K562 (cell line): ENCODE measurements around the gene PPM1E. TPM values are rescaled to one million over a fixed set of nuclear protein-coding genes. Genes with fewer than 3 reads are reported as not detected.

Experiments used
- ATAC-seq: fragments of 200-7000 bp; cut with Tn5 transposase; 3 replicates; pipeline ENCODE4 v1.9.1; 2020; ENCODE audit warnings: moderate library complexity
- BruUV-seq: library from RNA; stranded (reverse); fragments of 400-500 nt; replicated peaks from 2 replicates; lab custom pipeline; 2021; lab: Mats Ljungman, UMichigan
- CTCF ChIA-PET: fragments of 300-600 bp; formaldehyde crosslinking; extraction: SDS; loops from one replicate; lab custom pipeline; 2021; ENCODE audit warnings: low intra/inter-chr PET ratio; lab: Yijun Ruan, JAX
- POLR2A ChIA-PET: fragments of 300-600, 350-650 bp; sonication (Branson Sonifier 250); formaldehyde crosslinking; extraction: SDS; loops from one replicate; lab custom pipeline; 2021; ENCODE audit warnings: antibody characterized with exemption, inconsistent platforms; lab: Yijun Ruan, JAX
- DNase-seq, 4 experiments: peaks; one replicate each; pipeline versions ENCODE4 v3.0.0 to v3.0.0-alpha.2; 2011 to 2018; ENCODE audit warnings: low spot score in 3 of 4, mixed read lengths in 3 of 4; ENCODE audit errors: extremely low read depth in 1 of 4
- FAIRE-seq: peaks from 2 replicates; lab custom pipeline; 2011; peaks lifted over from hg19 to GRCh38; lab: Jason Lieb, UNC
- H2AFZ ChIP-seq: 2 replicates; pipeline ENCODE4 v1.6.0; 2011; ENCODE audit warnings: low read depth, low read length, control low read depth, inconsistent platforms
- H3K27ac ChIP-seq: fragments of 200-600 bp; 3 replicates; pipeline ENCODE4 v1.8.0; 2011; ENCODE audit warnings: low read depth, mild to moderate bottlenecking, control low read depth, inconsistent platforms, low read length, moderate library complexity, mixed read lengths; ENCODE audit errors: extremely low read depth
- H3K27me3 ChIP-seq, 2 experiments: fragments of 300-600 bp in 1 of 2; 2 replicates in 1 of 2; 3 replicates in 1 of 2; pipeline versions ENCODE4 v1.6.0 to v1.8.0; 2011; ENCODE audit warnings: inconsistent platforms in 2 of 2, low read length in 2 of 2, mild to moderate bottlenecking in 1 of 2, mixed read lengths in 1 of 2, moderate library complexity in 1 of 2; ENCODE audit not compliant: control insufficient read depth in 2 of 2, insufficient read depth in 2 of 2
- H3K36me3 ChIP-seq: fragments of 300-600 bp; 3 replicates; pipeline ENCODE4 v1.8.0; 2011; ENCODE audit warnings: mild to moderate bottlenecking, low read length, inconsistent platforms; ENCODE audit not compliant: control insufficient read depth, insufficient read depth
- H3K4me1 ChIP-seq, 2 experiments: fragments of 200-600 bp in 1 of 2; replicated peaks in 1 of 2; 2 replicates in 1 of 2; 3 replicates in 1 of 2; pipeline versions ENCODE4 v1.5.1 to v1.8.0; 2011; ENCODE audit warnings: inconsistent platforms in 2 of 2, low read length in 2 of 2, mild to moderate bottlenecking in 1 of 2, mixed read lengths in 1 of 2, moderate library complexity in 1 of 2; ENCODE audit not compliant: control insufficient read depth in 2 of 2, insufficient read depth in 2 of 2
- H3K4me2 ChIP-seq: 2 replicates; pipeline ENCODE4 v1.6.1; 2011; ENCODE audit warnings: low read length, control low read depth, inconsistent platforms, mixed read lengths; ENCODE audit not compliant: insufficient read depth
- H3K4me3 ChIP-seq: fragments of 200-600 bp; sonication (generic), shearing (Covaris generic); 2 replicates; pipeline ENCODE4 v1.5.1; 2016; ENCODE audit warnings: control low read depth, inconsistent platforms
- H3K79me2 ChIP-seq: fragments of 200-600 bp; 3 replicates; pipeline ENCODE4 v1.8.0; 2011; ENCODE audit warnings: low read length, inconsistent platforms; ENCODE audit not compliant: control insufficient read depth, insufficient read depth
- H3K9ac ChIP-seq, 2 experiments: 2 replicates each; pipeline versions ENCODE4 v1.6.0 to v1.6.1; 2011; ENCODE audit warnings: low read depth in 2 of 2, low read length in 2 of 2, control low read depth in 1 of 2, inconsistent platforms in 1 of 2, mild to moderate bottlenecking in 1 of 2, mixed read lengths in 1 of 2; ENCODE audit not compliant: insufficient read depth in 1 of 2
- H3K9me1 ChIP-seq: one replicate; pipeline ENCODE4 v1.6.0; 2011; ENCODE audit warnings: inconsistent platforms, mild to moderate bottlenecking, low read length, moderate library complexity; ENCODE audit not compliant: control insufficient read depth, insufficient read depth
- H3K9me3 ChIP-seq: replicated peaks from 2 replicates; pipeline ENCODE4 v1.5.1; 2011; ENCODE audit warnings: low read depth, low read length, inconsistent platforms; ENCODE audit not compliant: control insufficient read depth, insufficient read depth
- H4K20me1 ChIP-seq: replicated peaks from 2 replicates; pipeline ENCODE4 v1.6.1; 2011; ENCODE audit warnings: low read length, inconsistent platforms, mixed read lengths; ENCODE audit not compliant: control insufficient read depth, insufficient read depth
- GABPB1 ChIP-seq: sonication (generic); formaldehyde crosslinking; IDR thresholded peaks from 2 replicates; pipeline ENCODE4 v1.8.0; 2022; ENCODE audit warnings: mild to moderate bottlenecking, missing genetic modification reagents
- NR3C1 ChIP-seq: sonication (generic); formaldehyde crosslinking; IDR thresholded peaks from 2 replicates; pipeline ENCODE4 v1.8.1; 2022; ENCODE audit warnings: missing genetic modification reagents
- TRIM24 ChIP-seq, 2 experiments: fragments of 450-650 bp; IDR thresholded peaks; 2 replicates each; pipeline ENCODE4 v1.6.1; 2016
- WGBS: fragments of 100-300 bp; shearing (Covaris generic); methylation state at CpG from one replicate; pipeline ENCODE4 v1.1.6; 2016; ENCODE audit warnings: low coverage, mixed read lengths; ENCODE audit not compliant: insufficient coverage; ENCODE audit errors: missing lambda C conversion rate; 5-methylcytosine and 5-hydroxymethylcytosine counted together
- in situ Hi-C: fragments of 300-500 bp; cut with MboI; formaldehyde crosslinking; loops from 4 replicates; pipeline ENCODE4 v1.15.0; 2018; ENCODE audit warnings: inconsistent platforms, mixed read lengths
- intact Hi-C: fragments of 100-400 bp; cut with micrococcal nuclease; formaldehyde crosslinking; loops from 2 replicates; pipeline ENCODE4 v1.14.2; 2022
- polyA plus RNA-seq, 8 experiments: library from polyadenylated mRNA; depleted of rRNA in 4 of 8; stranded (reverse) in 5 of 8; unstranded in 3 of 8; fragments of >200 nt; fragmentation: Nextera tagmentation in 2 of 8; fragmentation: Illumina TruSeq in 1 of 8; extraction: Ambion mirVana in 2 of 8; extraction: Trizol in 1 of 8; gene quantifications; 2 replicates each; pipeline versions ENCODE4 v1.2.1 to v1.2.3, GENCODE V29; 2011 to 2014; ENCODE audit warnings: inconsistent platforms in 1 of 8, missing spikeins in 1 of 8
- total RNA-seq, 7 experiments: library from RNA; depleted of rRNA in 6 of 7; stranded (reverse); fragments of >200 nt in 6 of 7; fragmentation: Illumina TruSeq in 2 of 7; extraction: Trizol in 2 of 7; gene quantifications; 2 replicates each; pipeline versions ENCODE4 v1.2.1 to v1.2.3, GENCODE V29; 2011 to 2021; ENCODE audit warnings: low replicate concordance in 1 of 7
- TF ChIP-seq, protein P1 (sequence below), 3 experiments: fragments of 200-800 bp in 1 of 3; fragments of 250-450 bp in 1 of 3; fragments of 450-650 bp in 1 of 3; sonication (Bioruptor Pico) in 1 of 3; sonication (Bioruptor generic) in 1 of 3; formaldehyde crosslinking in 1 of 3; IDR thresholded peaks; 2 replicates each; pipeline versions ENCODE4 v1.6.1 to v1.8.0; 2016 to 2022; ENCODE audit warnings: mild to moderate bottlenecking in 2 of 3, missing genetic modification characterization in 2 of 3, missing compliant biosample characterization in 1 of 3, moderate library complexity in 1 of 3

The PPM1E gene
- total and polyA plus RNA-seq, 9 of the 15 experiments (the other 6 are each of a cell fraction or from before 2014, with no cell fraction given) = 1.0 to 5.7 (median 4.7) TPM

DNA sequence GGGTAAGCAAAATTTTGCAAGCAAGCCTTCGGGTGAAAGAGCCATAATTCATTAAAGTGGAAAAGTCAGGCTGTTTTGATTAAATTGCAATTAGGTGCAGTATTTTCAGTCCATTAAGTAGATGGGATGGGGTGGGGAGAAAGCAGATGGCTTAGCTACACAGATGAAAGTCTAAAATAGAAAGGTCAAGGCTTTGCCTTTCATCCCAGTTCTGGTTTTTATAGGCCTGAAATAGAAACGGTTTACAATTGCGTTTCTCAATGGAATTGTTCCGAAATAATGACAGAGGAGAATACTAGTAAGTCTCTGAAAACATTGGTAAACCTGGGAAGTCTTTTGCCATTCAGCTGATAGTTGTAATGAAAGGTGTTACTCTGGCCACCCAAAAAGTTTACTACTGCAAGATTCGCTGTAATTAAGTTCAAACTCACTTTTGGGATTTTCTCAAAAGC, 1.5 kb downstream of the PPM1E start:
- peak overlapping the region; percentile 70 for H3K4me3 ChIP-seq

DNA sequence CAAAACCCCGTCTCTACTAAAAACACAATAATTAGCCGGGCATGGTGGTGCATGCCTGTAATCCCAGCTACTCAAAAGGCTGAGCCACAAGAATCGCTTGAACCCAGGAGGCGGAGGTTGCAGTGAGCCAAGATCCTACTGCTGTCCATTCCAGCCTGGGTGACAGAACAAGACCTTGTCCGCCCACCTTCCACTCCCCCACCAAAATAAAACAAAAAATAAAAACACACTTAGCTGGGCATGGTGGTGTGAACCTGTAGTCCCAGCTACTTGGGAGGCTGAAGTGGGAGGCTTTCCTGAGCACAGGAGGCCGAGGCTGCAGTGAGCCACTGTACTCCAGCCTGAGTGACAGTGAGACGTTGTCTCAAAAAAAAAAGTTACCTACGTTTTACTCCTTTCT, 3.2 kb downstream of the PPM1E start:
- no peak overlapping the region for H3K4me3 ChIP-seq
- ATAC-seq (no peak), FAIRE-seq (no peak), DNase-seq (no peak)
- H3K27me3 ChIP-seq = no peaks in the 10 kb centered on the region
- no peak overlapping the region for H2AFZ ChIP-seq
- 68% methylated on average over 8 of the region's 8 CpGs for WGBS
- no peaks in the 10 kb centered on the region for H3K9me1 ChIP-seq
- H3K4me2 ChIP-seq = no peak overlapping the region
- H3K9ac ChIP-seq = no peak overlapping the region
- H4K20me1 ChIP-seq = no peaks in the 10 kb centered on the region
- H3K36me3 ChIP-seq = no peaks in the 10 kb centered on the region
- CTCF ChIA-PET = no interaction called here
- in situ Hi-C loops = no loop called here
- intact Hi-C loops = no loop called here
- BruUV-seq = no TSS peak
- peaks cover 11 to 14% of the 10 kb centered on the region in 2 experiments for H3K4me1 ChIP-seq
- TF ChIP-seq NR3C1 (CRISPR knock-in tag) = no peak
- TF ChIP-seq, protein P1, sequence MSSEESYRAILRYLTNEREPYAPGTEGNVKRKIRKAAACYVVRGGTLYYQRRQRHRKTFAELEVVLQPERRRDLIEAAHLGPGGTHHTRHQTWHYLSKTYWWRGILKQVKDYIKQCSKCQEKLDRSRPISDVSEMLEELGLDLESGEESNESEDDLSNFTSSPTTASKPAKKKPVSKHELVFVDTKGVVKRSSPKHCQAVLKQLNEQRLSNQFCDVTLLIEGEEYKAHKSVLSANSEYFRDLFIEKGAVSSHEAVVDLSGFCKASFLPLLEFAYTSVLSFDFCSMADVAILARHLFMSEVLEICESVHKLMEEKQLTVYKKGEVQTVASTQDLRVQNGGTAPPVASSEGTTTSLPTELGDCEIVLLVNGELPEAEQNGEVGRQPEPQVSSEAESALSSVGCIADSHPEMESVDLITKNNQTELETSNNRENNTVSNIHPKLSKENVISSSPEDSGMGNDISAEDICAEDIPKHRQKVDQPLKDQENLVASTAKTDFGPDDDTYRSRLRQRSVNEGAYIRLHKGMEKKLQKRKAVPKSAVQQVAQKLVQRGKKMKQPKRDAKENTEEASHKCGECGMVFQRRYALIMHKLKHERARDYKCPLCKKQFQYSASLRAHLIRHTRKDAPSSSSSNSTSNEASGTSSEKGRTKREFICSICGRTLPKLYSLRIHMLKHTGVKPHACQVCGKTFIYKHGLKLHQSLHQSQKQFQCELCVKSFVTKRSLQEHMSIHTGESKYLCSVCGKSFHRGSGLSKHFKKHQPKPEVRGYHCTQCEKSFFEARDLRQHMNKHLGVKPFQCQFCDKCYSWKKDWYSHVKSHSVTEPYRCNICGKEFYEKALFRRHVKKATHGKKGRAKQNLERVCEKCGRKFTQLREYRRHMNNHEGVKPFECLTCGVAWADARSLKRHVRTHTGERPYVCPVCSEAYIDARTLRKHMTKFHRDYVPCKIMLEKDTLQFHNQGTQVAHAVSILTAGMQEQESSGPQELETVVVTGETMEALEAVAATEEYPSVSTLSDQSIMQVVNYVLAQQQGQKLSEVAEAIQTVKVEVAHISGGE (CRISPR knock-in tag; IDR thresholded peaks at IDR 0.05) = peak in 1 of 3 experiments; percentile 66; a peak in 2 of 6 replicates
- POLR2A ChIA-PET = no interaction called here
- no peaks in the 10 kb centered on the region for H3K9me3 ChIP-seq
- peaks cover 8% of the 10 kb centered on the region; the same call in 1 of the 3 replicates for H3K79me2 ChIP-seq
- H3K27ac ChIP-seq = no peak overlapping the region

More for the DNA sequence above, 1.5 kb downstream of the PPM1E start:
- in situ Hi-C loops = no loop called here
- 0 out of 4 replicates have a peak overlapping the region, but pooled peaks of 1 of the 2 experiments have one; percentile 31 for H3K9ac ChIP-seq
- no peak for DNase-seq
- TF ChIP-seq GABPB1 (0 out of 2 replicates have a peak, but pooled peaks have one; percentile 24), TRIM24 (IDR thresholded peaks at IDR 0.05) (no peak)
- CTCF ChIA-PET = no interaction called here
- intact Hi-C loops = no loop called here
- no peaks in the 10 kb centered on the region for H3K27me3 ChIP-seq
- TSS peak; percentile 41 for BruUV-seq
- peak; percentile 67 for FAIRE-seq
- POLR2A ChIA-PET = interaction anchor here (0.5 to 3.4 kb wide), 2 partner anchors 126 to 554 kb away, joined by 3 to 20 read pairs; no protein-coding TSS in a partner anchor
- peaks cover 8% of the 10 kb centered on the region; the same call in 1 of the 3 replicates for H3K79me2 ChIP-seq
- no peaks in the 10 kb centered on the region for H4K20me1 ChIP-seq
- peaks cover 6 to 14% of the 10 kb centered on the region in 2 experiments; a peak in 4 of 5 replicates for H3K4me1 ChIP-seq
- peak overlapping the region; percentile 62 for H2AFZ ChIP-seq
- WGBS = 22% methylated on average over 5 of the region's 5 CpGs
- H3K36me3 ChIP-seq = no peaks in the 10 kb centered on the region
- ATAC-seq = no peak
- H3K9me3 ChIP-seq = no peaks in the 10 kb centered on the region
- H3K4me2 ChIP-seq = peak overlapping the region; percentile 88
- no peaks in the 10 kb centered on the region for H3K9me1 ChIP-seq
- no peak overlapping the region for H3K27ac ChIP-seq
